Epithelial cell of esophagus (primary cell): ENCODE results near the gene KCNA2.

Source experiments
- DNase-seq: peaks from one replicate; pipeline ENCODE4 v3.0.0; 2010; ENCODE audit warnings: low read depth
- H3K4me3 ChIP-seq: 2 replicates; pipeline ENCODE4 v1.5.1; 2011; ENCODE audit warnings: mild to moderate bottlenecking, low read length, control low read depth
- CTCF ChIP-seq: IDR thresholded peaks from 2 replicates; pipeline ENCODE4 v1.5.1; 2011; ENCODE audit warnings: low read depth, mild to moderate bottlenecking, low read length, control low read depth, inconsistent platforms; ENCODE audit not compliant: insufficient read depth; ENCODE audit errors: missing control alignments

Gene KCNA2

GRCh38 chr1:110610696-110611286 is 4.6 kb upstream of the KCNA2 start:
- DNase-seq = no peak
- no peak for TF ChIP-seq CTCF
- H3K4me3 ChIP-seq = no peak overlapping the region

- no peak for TF ChIP-seq CTCF
- H3K4me3 ChIP-seq = no peak overlapping the region
- no peak for DNase-seq
Measured at GRCh38 chr1:110610084-110610483, 3.9 kb upstream of the KCNA2 start.

- TF ChIP-seq CTCF = no peak
- no peak overlapping the region for H3K4me3 ChIP-seq
- no peak for DNase-seq
Measured at GRCh38 chr1:110608247-110608646, 2.1 kb upstream of the KCNA2 start.

- H3K4me3 ChIP-seq = no peak overlapping the region
Measured at GRCh38 chr1:110607536-110608230, 1.5 kb upstream of the KCNA2 start.

GRCh38 chr1:110606657-110607535 is 738 bp upstream of the KCNA2 start:
- no peak overlapping the region for H3K4me3 ChIP-seq
- DNase-seq = no peak
- no peak for TF ChIP-seq CTCF

More at GRCh38 chr1:110607536-110608230, 1.5 kb upstream of the KCNA2 start:
- TF ChIP-seq CTCF = no peak
- DNase-seq = no peak

- TF ChIP-seq CTCF = no peak
Measured at GRCh38 chr1:110605446-110605845, 712 bp downstream of the KCNA2 start.

More at GRCh38 chr1:110605446-110605845, 712 bp downstream of the KCNA2 start:
- no peak overlapping the region for H3K4me3 ChIP-seq
- no peak for DNase-seq
